Hepatocyte (in vitro differentiated cells): ENCODE measurements around the gene ATAD1. TPM values are rescaled to one million over a fixed set of nuclear protein-coding genes. Genes with fewer than 3 reads are reported as not detected.

Source experiments
- DNase-seq: peaks from one replicate; pipeline ENCODE4 v3.0.0-alpha.2; 2016; ENCODE audit warnings: low spot score
- H2AFZ ChIP-seq: fragments of 200-600 bp; sonication (generic); 2 replicates; pipeline ENCODE4 v1.6.0; 2016; ENCODE audit warnings: antibody characterized with exemption, mild to moderate bottlenecking
- H3K27ac ChIP-seq: fragments of 200-600 bp; sonication (generic); 2 replicates; pipeline ENCODE4 v1.5.1; 2016; ENCODE audit warnings: mild to moderate bottlenecking
- H3K27me3 ChIP-seq: fragments of 200-600 bp; sonication (generic); 2 replicates; pipeline ENCODE4 v1.6.1; 2016
- H3K36me3 ChIP-seq: fragments of 200-600 bp; sonication (generic); replicated peaks from 2 replicates; pipeline ENCODE4 v1.5.1; 2016; ENCODE audit warnings: low read depth; ENCODE audit not compliant: insufficient read depth
- H3K4me1 ChIP-seq: fragments of 200-600 bp; sonication (generic); 2 replicates; pipeline ENCODE4 v1.5.1; 2016; ENCODE audit warnings: mild to moderate bottlenecking, moderate library complexity; ENCODE audit not compliant: insufficient read depth
- H3K4me2 ChIP-seq: fragments of 200-600 bp; sonication (generic); 2 replicates; pipeline ENCODE4 v1.6.0; 2016
- H3K4me3 ChIP-seq: fragments of 200-600 bp; sonication (generic); 2 replicates; pipeline ENCODE4 v1.5.1; 2016; ENCODE audit warnings: mild to moderate bottlenecking
- H3K79me2 ChIP-seq: fragments of 200-600 bp; sonication (generic); 2 replicates; pipeline ENCODE4 v1.6.0; 2017; ENCODE audit warnings: mild to moderate bottlenecking
- H3K9me2 ChIP-seq: fragments of 200-600 bp; sonication (generic); replicated peaks from 2 replicates; pipeline ENCODE4 v1.6.0; 2017; ENCODE audit warnings: mild to moderate bottlenecking; ENCODE audit not compliant: insufficient read depth
- H3K9me3 ChIP-seq: fragments of 200-600 bp; sonication (generic); 2 replicates; pipeline ENCODE4 v1.5.1; 2016; ENCODE audit warnings: low read depth, mild to moderate bottlenecking
- H4K20me1 ChIP-seq: fragments of 200-600 bp; sonication (generic); 2 replicates; pipeline ENCODE4 v1.6.0; 2016; ENCODE audit warnings: mild to moderate bottlenecking; ENCODE audit not compliant: insufficient read depth, poor library complexity, severe bottlenecking
- CTCF ChIP-seq: fragments of 200-600 bp; sonication (generic); IDR thresholded peaks from 2 replicates; pipeline ENCODE4 v1.5.1; 2016; ENCODE audit warnings: antibody characterized with exemption, mild to moderate bottlenecking; ENCODE audit not compliant: poor library complexity
- EZH2 ChIP-seq: fragments of 200-600 bp; sonication (generic); IDR thresholded peaks from 2 replicates; pipeline ENCODE4 v1.6.1; 2016; ENCODE audit warnings: antibody characterized with exemption, mild to moderate bottlenecking, borderline replicate concordance
- EZH2phosphoT487 ChIP-seq: fragments of 200-600 bp; sonication (generic); IDR thresholded peaks from one replicate; pipeline ENCODE4 v1.6.1; 2018; ENCODE audit warnings: antibody characterized with exemption, mild to moderate bottlenecking, low read depth, moderate library complexity; ENCODE audit not compliant: unreplicated experiment, severe bottlenecking
- WGBS: methylation state at CpG from one replicate; pipeline ENCODE4 v1.1.6; 2016; ENCODE audit warnings: low lambda C conversion rate; ENCODE audit errors: missing lambda C conversion rate; 5-methylcytosine and 5-hydroxymethylcytosine counted together
- polyA plus RNA-seq: library from polyadenylated mRNA; unstranded; fragments of >200 nt; fragmentation: Nextera tagmentation; extraction: Ambion mirVana; gene quantifications from 2 replicates; pipeline ENCODE4 v1.2.1, GENCODE V29; 2016
- total RNA-seq: library from RNA; depleted of rRNA; stranded (reverse); fragments of >200 nt; gene quantifications from 2 replicates; pipeline ENCODE4 v1.2.3, GENCODE V29; 2014

ATAD1 gene
- total and polyA plus RNA-seq, 2 experiments from 2014 or later, result 33.4 to 50.7 TPM

- H3K9me2 ChIP-seq, result no peaks in the 10 kb centered on the region
- no peak overlapping the region for H3K27ac ChIP-seq
- WGBS, result 81% methylated on average over 6 of the region's 6 CpGs
- no peak for DNase-seq
- H4K20me1 ChIP-seq, result no peaks in the 10 kb centered on the region
- no peak overlapping the region for H2AFZ ChIP-seq
- H3K4me1 ChIP-seq, result peaks cover 3% of the 10 kb centered on the region
- no peaks in the 10 kb centered on the region for H3K36me3 ChIP-seq
- no peaks in the 10 kb centered on the region for H3K9me3 ChIP-seq
- H3K79me2 ChIP-seq, result no peaks in the 10 kb centered on the region
- TF ChIP-seq CTCF (no peak), EZH2 (no peak), EZH2phosphoT487 (no peak)
- H3K4me2 ChIP-seq, result no peak overlapping the region
- no peak overlapping the region for H3K4me3 ChIP-seq
- no peaks in the 10 kb centered on the region for H3K27me3 ChIP-seq
These were observed 88.1 kb downstream of the ATAD1 start for GRCh38 chr10:87729940-87730339.

- TF ChIP-seq EZH2, result no peak
- H2AFZ ChIP-seq, result no peak overlapping the region
These were observed 93.2 kb downstream of the ATAD1 start for GRCh38 chr10:87724789-87725188.

DNA sequence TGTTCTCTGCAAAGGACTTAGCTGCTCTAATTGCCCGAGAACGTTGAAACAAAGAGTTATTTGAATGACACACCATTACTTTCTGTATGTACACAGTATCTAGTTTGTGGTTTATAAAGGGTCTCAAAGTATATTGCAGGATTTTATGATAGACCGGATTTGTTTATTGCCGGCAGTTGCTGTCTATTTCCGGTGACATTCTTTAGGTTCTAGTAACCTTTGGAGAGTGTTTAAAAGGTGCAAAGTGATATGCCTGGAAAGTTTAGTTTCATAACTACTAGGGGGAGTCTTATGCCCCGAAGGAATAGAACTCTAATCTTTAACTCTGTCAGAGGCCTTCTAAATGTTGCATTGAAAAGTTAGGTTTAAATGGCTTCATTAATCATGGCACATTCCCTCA lies 94.5 kb downstream of the ATAD1 start:
- Histone ChIP-seq H3K36me3 (no peaks in the 10 kb centered on the region), H3K27ac (peak overlapping the region; percentile 62), H3K9me2 (no peaks in the 10 kb centered on the region), H3K4me3 (no peak overlapping the region), H3K9me3 (no peaks in the 10 kb centered on the region), H4K20me1 (no peaks in the 10 kb centered on the region), H3K4me1 (peaks cover 10% of the 10 kb centered on the region), H2AFZ (no peak overlapping the region), H3K4me2 (peak overlapping the region; percentile 46), H3K79me2 (no peaks in the 10 kb centered on the region), H3K27me3 (no peaks in the 10 kb centered on the region)
- TF ChIP-seq CTCF (no peak), EZH2phosphoT487 (no peak), EZH2 (no peak)
- WGBS, result 22% methylated on average over 6 of the region's 6 CpGs
- no peak for DNase-seq

More at GRCh38 chr10:87724789-87725188, 93.2 kb downstream of the ATAD1 start:
- H3K4me1 ChIP-seq, result peaks cover 10% of the 10 kb centered on the region
- H3K27me3 ChIP-seq, result no peaks in the 10 kb centered on the region
- H3K9me2 ChIP-seq, result no peaks in the 10 kb centered on the region
- H4K20me1 ChIP-seq, result no peaks in the 10 kb centered on the region
- no peak overlapping the region for H3K4me2 ChIP-seq
- DNase-seq, result no peak
- H3K36me3 ChIP-seq, result no peaks in the 10 kb centered on the region
- no peaks in the 10 kb centered on the region for H3K9me3 ChIP-seq
- no peak overlapping the region for H3K4me3 ChIP-seq
- H3K79me2 ChIP-seq, result no peaks in the 10 kb centered on the region
- H3K27ac ChIP-seq, result no peak overlapping the region
- 94% methylated on average over 5 of the region's 5 CpGs for WGBS

- 62% methylated on average over 4 of the region's 4 CpGs for WGBS
- Histone ChIP-seq H4K20me1 (no peaks in the 10 kb centered on the region), H2AFZ (no peak overlapping the region), H3K4me3 (no peak overlapping the region), H3K9me2 (no peaks in the 10 kb centered on the region), H3K36me3 (no peaks in the 10 kb centered on the region), H3K4me1 (peaks cover 10% of the 10 kb centered on the region), H3K79me2 (no peaks in the 10 kb centered on the region), H3K27me3 (no peaks in the 10 kb centered on the region), H3K27ac (peak overlapping the region; percentile 62), H3K9me3 (no peaks in the 10 kb centered on the region), H3K4me2 (peak overlapping the region; percentile 46)
- DNase-seq, result no peak
- no peak for TF ChIP-seq EZH2
- no peak for TF ChIP-seq CTCF
- TF ChIP-seq EZH2phosphoT487, result no peak
These were observed 95.3 kb downstream of the ATAD1 start for GRCh38 chr10:87722716-87723115.
